Kidney (tissue), 14 donors: ENCODE results near the gene MTMR11. TPM values are rescaled to one million over a fixed set of nuclear protein-coding genes. Genes with fewer than 3 reads are reported as not detected.

ENCODE experiments used
- DNase-seq, 5 donors: peaks; one replicate each; pipeline ENCODE4 v3.0.0-alpha.2; 2013 to 2020
- FAIRE-seq: peaks from 2 replicates; lab custom pipeline; 2012; peaks lifted over from hg19 to GRCh38; lab: Jason Lieb, UNC
- H3K27ac ChIP-seq, 2 donors: one replicate each; pipeline ENCODE4 v1.7.0; 2013; ENCODE audit warnings: low read depth in 2 of 2, low read length in 2 of 2, inconsistent platforms in 1 of 2
- H3K27me3 ChIP-seq: one replicate; pipeline ENCODE4 v1.7.1; 2013; ENCODE audit warnings: low read length, inconsistent platforms; ENCODE audit not compliant: control insufficient read depth, insufficient read depth
- H3K36me3 ChIP-seq, 3 donors: one replicate each; pipeline versions ENCODE4 v1.7.0 to v1.7.1; 2013; ENCODE audit warnings: low read length in 3 of 3, control low read depth in 1 of 3, inconsistent platforms in 1 of 3; ENCODE audit not compliant: insufficient read depth in 3 of 3, control insufficient read depth in 2 of 3
- H3K4me1 ChIP-seq, 3 donors: one replicate each; pipeline versions ENCODE4 v1.7.0 to v1.7.1; 2013; ENCODE audit warnings: low read length in 3 of 3, inconsistent platforms in 1 of 3, low read depth in 1 of 3; ENCODE audit not compliant: control insufficient read depth in 2 of 3, insufficient read depth in 2 of 3
- H3K4me3 ChIP-seq, 3 donors: one replicate each; pipeline versions ENCODE4 v1.7.0 to v1.8.1; 2013; ENCODE audit warnings: low read length in 3 of 3, control low read depth in 1 of 3, inconsistent platforms in 1 of 3
- H3K9ac ChIP-seq, 3 donors: one replicate each; pipeline versions ENCODE4 v1.7.0 to v1.7.1; 2013; ENCODE audit warnings: low read length in 3 of 3, control low read depth in 1 of 3, inconsistent platforms in 1 of 3
- H3K9me3 ChIP-seq, 3 donors: one replicate each; pipeline versions ENCODE4 v1.7.0 to v1.7.1; 2013; ENCODE audit warnings: low read length in 3 of 3, control low read depth in 1 of 3, inconsistent platforms in 1 of 3; ENCODE audit not compliant: control insufficient read depth in 2 of 3, insufficient read depth in 1 of 3
- CTCF ChIP-seq: IDR thresholded peaks from 3 replicates; pipeline ENCODE4 v1.5.1; 2012; ENCODE audit warnings: mild to moderate bottlenecking, moderate library complexity, borderline replicate concordance; ENCODE audit not compliant: insufficient read depth; ENCODE audit errors: extremely low read depth
- intact Hi-C: fragments of 100-400 bp; cut with DNase I; formaldehyde crosslinking; loops from one replicate; pipeline ENCODE4 v1.11.1; 2022
- polyA plus RNA-seq: library from polyadenylated mRNA; stranded (reverse); fragments of 350-450 nt; fragmentation: Illumina TruSeq; extraction: RNeasy Lipid Tissue Mini Kit (QIAGEN cat#74804); gene quantifications from one replicate; pipeline ENCODE4 v1.2.3, GENCODE V29; 2014; ENCODE audit warnings: low read depth, low replicate concordance; ENCODE audit not compliant: insufficient read depth
- total RNA-seq: library from RNA; stranded (reverse); fragmentation: NEBNext Ultra II Directional; extraction: Animal tissue kit (Norgen Biotek cat#: 25700); gene quantifications from one replicate; pipeline ENCODE4 v1.2.1, GENCODE V29; 2021
- donor health status: control.
- donor health status: control.
- donor health status: control.
- donor health status: control.
- donor health status: control.
- donor health status: DM: yes; HTN: yes; CAD: no.
- donor health status: Normal renal cell carcinoma (clear cell type).

The MTMR11 gene
- total and polyA plus RNA-seq, 2 donors from 2014 or later: 21.6 to 24.7 TPM

DNA sequence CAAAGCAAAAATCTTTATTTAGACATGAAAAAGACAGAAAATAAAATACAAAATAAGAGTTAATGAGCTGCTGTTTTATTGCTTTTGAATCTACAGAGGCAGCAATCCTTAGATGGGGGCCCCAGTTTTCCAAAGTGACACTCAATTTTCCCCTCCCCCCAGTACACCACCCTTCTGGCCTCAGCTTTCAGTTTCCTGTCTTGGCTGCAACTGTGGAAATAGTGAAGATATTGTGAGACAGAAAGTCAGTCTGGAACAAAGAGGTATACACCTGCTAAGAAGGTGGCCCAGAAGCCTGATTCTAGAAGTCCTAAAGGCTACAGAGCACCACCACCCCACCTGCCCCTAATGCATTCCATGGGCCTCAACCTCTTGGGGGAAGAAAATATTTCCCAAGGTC, 1.1 kb upstream of the MTMR11 start:
- FAIRE-seq: no peak
- H3K27me3 ChIP-seq: no peaks in the 10 kb centered on the region

DNA sequence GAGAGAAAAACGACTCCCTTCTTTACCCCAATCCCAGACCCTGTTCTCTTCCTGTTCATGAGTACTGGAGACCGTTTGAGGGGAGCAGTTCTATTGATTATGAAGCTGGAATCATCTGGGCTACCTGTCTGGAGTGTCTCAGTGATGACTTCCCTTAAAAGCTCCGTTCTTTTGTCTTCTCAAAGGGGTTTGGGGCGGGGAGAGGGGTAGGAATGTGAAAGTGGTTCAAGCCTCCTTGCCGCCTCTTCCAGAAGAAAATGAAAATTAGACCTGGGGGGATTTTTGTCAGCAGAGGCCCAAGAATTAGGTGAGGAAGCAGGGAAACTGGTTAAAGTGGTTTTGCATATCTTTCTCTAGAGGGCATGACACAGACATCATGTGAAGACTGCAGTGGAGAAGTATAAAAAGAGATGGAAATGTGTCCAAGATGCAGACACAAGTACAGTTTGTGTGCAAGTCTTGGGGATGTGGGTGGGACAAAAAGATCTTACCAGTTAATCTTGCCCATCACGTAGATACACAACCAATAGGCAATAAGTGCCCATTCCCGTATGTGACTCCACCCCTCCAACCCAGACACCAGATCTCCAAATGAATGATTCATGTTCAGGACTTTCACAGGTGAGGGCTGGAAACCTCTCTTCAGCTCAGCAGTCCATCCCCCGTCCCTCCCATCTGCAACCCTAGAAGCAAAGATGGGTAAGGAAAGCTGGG, 470 bp upstream of the MTMR11 start:
- Histone ChIP-seq H3K4me1 (peaks cover 0 to 19% (median 11%) of the 10 kb centered on the region in 3 donors), H3K27me3 (no peaks in the 10 kb centered on the region), H3K36me3 (peaks cover 0 to 9% (median 0%) of the 10 kb centered on the region in 3 donors), H3K4me3 (peak overlapping the region; percentile 64 to 73 (median 72)), H3K9ac (peak overlapping the region in 2 of 3 donors; percentile 34 to 63), H3K27ac (peak overlapping the region; percentile 8 to 10), H3K9me3 (no peaks in the 10 kb centered on the region)
- intact Hi-C loops: no loop called here
- DNase-seq (peak in 4 of 5 donors; percentile 16 to 61 (median 49)), FAIRE-seq (no peak)
- no peak for TF ChIP-seq CTCF

More for the DNA sequence above, 1.1 kb upstream of the MTMR11 start:
- intact Hi-C loops: no loop called here
- peak overlapping the region in 1 of 3 donors; percentile 34 for H3K9ac ChIP-seq
- TF ChIP-seq CTCF: no peak
- H3K27ac ChIP-seq: no peak overlapping the region
- H3K4me3 ChIP-seq: no peak overlapping the region
- DNase-seq: no peak
- H3K9me3 ChIP-seq: no peaks in the 10 kb centered on the region
- peaks cover 0 to 19% (median 11%) of the 10 kb centered on the region in 3 donors for H3K4me1 ChIP-seq
- peaks cover 0 to 9% (median 0%) of the 10 kb centered on the region in 3 donors for H3K36me3 ChIP-seq

GRCh38 chr1:149934356-149934755, 2.3 kb downstream of the MTMR11 start:
- peaks cover 0 to 16% (median 9%) of the 10 kb centered on the region in 3 donors for H3K4me1 ChIP-seq
- no peak overlapping the region for H3K4me3 ChIP-seq
- intact Hi-C loops: no loop called here
- DNase-seq (no peak), FAIRE-seq (no peak)
- no peak overlapping the region for H3K27ac ChIP-seq
- no peaks in the 10 kb centered on the region for H3K9me3 ChIP-seq
- no peaks in the 10 kb centered on the region for H3K27me3 ChIP-seq
- peaks cover 0 to 18% (median 14%) of the 10 kb centered on the region in 3 donors for H3K36me3 ChIP-seq
- no peak overlapping the region for H3K9ac ChIP-seq
- no peak for TF ChIP-seq CTCF
